ENCODE results near the gene IRF4.
A peak's percentile ranks its signal among the peaks of the same experiment; 100 is the strongest.

IRF4 gene

DNA sequence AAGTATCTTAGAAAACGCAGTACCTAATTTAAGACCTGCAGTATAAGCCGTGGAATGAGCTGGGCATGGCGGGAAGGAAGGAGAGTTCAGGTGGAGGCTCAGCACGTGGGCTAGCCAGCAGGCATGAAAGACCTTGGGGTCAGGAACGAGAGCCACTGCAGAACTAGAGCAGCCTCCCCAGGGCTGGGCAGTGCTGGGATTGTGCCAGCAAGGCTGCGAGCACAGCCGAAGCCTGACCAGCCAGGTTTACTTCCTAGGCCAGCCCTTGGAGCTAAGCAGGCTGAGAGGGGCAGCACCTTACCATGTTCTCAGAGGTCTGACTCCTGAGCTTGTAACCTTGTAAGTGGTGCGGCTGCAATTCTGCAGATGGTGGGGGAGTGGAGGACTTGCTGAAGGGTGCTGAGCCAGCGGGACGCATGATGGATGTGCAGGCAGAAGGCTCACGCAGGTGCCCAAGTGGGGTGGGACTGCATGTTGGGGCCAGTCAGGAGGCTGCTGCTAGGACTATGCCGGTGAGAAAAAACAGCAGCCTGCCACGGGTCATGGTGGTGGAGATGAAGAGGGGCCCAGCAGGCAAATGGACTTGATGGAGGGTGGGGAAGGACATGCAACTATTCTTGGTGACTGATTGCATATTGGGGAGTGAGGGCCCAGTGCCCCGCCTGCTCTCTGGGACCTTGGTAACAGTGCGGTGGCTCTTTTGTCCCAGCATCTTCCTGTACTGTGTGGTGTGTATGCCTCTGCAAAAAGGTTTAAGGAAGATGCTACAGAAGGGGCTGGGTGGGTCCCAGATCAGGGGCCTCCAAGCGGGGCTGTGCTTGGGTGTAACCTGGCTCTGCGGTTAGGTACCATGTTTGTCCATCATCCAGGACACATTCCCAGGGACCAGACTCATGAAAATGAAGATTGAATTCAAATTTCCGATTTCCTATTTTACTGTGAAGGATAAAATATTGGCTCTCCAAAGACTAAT is 37.6 kb upstream of the IRF4 start:
- no peak for DNase-seq

DNA sequence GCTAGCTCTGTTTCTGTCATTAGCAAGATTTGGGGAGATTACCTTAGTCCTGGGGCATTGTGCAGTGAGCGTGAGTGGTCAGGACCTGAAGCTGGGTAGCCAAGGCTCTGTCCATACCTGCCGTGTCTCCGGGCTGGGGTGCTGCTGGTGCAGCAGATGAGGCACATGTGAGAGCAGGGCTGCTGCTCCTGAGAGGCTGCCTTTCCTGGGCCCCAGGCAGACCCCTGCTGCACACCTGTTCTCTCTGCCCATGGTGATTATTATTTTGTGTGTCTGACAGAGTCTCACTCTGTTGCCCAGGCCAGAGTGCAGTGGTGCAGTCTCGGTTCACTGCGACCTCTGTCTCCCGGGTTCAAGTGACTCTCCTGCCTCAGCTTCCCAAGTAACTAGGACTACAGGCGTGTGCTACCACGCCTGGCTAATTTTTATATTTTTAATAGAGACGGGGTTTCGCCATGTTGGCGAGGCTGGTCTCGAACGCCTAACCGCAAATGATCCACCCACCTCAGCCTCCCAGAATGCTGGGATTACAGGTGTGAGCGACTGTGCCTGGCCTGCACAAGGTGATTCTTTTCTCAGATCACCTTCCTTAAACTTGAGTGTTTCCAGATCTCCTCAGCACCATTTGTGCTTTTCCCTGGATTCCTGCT is 36.8 kb upstream of the IRF4 start:
- no peak for DNase-seq

- peak; percentile 10 for DNase-seq
Measured at GRCh38 chr6:355373-356208, 36.0 kb upstream of the IRF4 start.

GRCh38 chr6:356828-357251 is 34.7 kb upstream of the IRF4 start:
- no peak for DNase-seq

GRCh38 chr6:357261-357790 is 34.2 kb upstream of the IRF4 start:
- DNase-seq, result no peak

DNA sequence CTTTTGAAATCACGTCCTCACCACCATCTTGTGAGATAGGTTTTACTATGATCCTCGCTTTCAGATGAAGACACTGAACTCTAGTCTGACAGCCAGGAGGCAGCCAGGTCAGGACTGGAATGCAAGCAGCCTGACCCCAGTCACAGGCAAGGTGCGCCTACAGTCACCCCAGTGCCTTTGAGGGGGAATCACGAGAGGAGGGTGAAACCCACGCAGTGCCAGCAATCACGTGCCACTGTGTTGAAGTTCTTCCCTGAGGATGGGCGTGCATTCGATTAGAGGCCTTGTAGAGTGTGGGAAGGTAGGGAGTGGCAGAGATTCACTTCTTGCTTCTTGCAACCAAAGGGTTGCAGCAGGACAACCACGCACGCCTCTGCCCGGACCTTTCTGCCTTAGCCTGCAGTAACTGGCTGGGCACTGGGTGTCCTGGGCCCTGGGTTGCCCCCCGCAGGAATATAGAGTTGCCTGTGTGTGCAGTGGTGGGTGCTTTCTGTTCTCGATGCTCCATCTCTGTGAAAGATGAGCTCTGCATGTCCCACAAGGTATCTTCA is 33.7 kb upstream of the IRF4 start:
- DNase-seq, result peak; percentile 23

DNA sequence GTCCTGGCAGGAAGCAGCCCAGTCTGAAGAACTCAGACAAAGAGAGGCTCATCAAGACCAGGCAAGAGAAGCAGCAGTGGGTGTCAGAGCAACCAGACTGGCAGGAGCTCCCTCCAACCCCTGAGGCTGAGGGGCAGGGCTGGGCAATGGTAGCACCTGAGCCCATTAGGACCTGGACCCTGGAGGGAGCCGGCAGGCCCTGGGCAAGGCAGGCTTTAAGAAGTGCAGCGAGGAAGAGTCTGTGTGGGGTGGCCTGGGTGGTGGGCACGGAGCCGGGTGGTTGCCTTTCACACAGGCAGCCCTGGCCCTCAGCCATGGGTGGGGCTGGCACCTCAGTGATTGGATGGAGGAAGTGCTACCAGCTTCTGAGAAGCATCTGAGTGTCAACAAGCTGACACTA is 33.1 kb upstream of the IRF4 start:
- no peak for DNase-seq

DNA sequence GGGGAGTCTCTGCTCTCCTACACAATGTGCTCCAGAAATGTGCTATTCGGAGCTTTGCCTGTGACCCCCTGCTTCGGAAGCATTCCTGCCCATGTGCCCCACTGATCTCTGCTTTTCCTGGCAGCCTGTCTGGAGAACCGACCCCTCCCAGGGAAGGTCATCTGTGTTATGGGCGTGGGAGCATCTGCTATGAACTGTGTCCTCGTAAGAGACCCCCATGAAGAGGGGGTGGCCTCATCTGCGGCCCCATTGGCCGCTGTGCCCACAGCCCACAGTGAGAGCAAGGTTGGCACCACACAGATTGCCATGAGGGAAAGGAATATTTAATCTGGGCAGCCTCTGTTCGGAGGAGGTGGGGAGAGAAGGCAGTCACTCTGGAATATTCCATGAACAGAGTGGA is 32.7 kb upstream of the IRF4 start:
- DNase-seq, result no peak

GRCh38 chr6:359261-360035 is 32.1 kb upstream of the IRF4 start:
- DNase-seq, result no peak

GRCh38 chr6:360349-360748 is 31.2 kb upstream of the IRF4 start:
- no peak for DNase-seq

DNA sequence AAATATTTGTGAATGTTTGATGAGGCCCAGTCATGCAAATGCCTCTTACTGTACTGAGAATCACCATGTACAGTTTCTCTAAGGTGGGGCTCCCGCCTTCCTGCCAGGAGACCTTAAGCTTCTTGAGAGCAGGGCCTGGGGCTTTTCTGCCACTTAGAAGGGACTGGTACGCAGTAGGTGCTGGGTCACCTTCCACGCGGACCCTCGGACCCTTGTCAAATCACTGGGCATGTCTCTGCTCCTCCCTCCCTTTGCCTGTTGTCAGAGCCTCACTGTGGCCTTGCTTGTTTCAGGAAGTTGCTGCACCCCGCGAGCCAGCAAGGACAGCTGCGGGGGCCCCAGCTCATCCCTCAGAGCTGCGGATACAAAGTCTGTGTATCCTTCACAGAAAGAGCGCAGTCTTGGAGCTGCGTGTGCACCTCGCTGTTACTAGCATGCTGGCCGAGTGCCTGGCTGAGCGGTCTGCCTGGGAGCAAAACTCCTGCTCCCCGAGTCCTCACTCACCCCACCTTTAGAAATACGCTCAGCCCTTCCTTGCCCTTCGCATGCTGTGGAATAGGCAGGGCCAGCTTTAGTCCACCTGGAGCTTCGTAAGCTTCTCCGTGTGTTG is 30.7 kb upstream of the IRF4 start:
- DNase-seq, result no peak

DNA sequence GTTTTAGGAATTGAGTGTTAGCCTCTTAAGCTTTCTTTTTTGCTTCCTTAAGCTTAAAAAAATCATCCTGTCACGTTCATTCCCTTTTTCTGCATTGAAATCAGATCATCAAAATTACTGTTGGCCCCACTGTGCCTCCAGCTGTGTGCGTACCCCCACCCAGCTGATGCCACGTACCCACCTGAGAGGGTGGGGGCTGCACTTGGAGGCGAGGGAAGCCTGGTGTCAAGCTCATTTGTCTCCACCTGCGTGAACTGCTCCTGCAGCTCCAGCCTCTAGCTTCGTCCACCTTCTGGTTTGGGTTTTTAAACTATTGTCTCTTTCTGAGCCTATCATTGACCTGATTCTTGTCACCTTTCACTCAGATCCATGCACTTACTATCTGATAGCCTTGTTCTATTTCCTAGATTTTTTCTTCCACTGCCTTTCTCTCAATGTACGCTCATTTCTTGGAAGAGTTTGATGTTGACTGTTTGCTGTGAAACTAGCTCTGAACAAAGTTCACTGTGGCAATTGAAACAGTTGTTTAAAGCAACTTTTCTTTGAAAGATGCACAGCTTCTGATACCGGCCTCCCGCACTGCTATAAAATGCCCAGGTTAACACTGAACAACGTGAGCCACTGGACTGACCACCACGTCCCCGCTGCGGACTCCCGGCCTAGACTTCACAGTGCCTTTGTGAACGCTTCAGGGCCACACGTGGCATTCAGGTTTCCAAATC is 30.0 kb upstream of the IRF4 start:
- DNase-seq, result no peak

DNA sequence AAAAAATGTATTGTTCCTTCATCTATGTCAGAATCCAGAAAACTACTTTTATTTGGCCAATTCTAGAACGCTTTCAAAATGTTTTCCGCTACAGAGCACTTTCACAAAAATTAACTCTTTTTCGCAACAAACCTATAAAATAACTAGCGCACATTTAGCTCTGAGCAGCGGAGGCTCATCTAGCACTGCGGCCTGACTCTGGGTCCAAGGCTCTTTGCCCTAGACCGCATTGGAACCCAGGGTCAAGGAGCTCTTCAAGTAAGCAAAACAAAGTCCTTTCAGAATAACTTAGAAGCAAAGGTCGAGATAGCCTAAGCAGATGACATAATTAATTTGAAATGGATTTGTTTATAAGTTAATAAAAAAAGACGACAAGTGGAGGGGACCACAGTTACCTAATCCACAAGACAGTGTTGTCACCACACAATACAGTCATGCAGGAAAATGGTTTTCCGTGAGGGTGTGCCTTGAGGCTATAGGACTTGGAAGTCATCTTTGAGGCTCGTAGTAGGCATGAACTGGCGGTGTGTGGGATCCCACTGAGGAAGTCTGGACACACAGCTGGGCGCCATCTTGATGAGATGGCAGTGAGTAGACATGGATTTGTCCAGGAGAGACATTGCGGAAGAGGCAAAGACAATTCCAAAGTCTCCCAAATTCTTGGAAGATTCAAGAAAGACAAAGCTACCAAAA is 29.2 kb upstream of the IRF4 start:
- no peak for DNase-seq

- no peak for DNase-seq
Measured at GRCh38 chr6:362924-363249, 28.7 kb upstream of the IRF4 start.

DNA sequence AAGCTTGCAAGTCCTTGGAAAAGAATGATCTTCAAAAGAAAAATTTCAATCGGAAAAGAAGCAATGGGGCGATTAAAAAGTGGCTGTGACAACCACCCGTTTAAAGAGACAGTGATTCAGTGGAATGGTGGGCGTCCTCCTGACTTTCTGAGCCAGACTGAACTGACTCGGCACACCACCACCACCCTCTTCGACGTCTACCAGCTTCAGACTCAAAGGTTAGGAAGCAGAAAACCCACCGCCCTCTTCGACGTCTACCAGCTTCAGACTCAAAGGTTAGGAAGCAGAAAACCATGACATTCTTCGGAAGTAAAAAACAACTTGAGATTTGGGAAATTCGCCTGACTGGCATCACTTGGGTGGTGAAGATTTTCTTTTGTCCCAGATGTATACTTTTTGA is 28.3 kb upstream of the IRF4 start:
- DNase-seq, result no peak

DNA sequence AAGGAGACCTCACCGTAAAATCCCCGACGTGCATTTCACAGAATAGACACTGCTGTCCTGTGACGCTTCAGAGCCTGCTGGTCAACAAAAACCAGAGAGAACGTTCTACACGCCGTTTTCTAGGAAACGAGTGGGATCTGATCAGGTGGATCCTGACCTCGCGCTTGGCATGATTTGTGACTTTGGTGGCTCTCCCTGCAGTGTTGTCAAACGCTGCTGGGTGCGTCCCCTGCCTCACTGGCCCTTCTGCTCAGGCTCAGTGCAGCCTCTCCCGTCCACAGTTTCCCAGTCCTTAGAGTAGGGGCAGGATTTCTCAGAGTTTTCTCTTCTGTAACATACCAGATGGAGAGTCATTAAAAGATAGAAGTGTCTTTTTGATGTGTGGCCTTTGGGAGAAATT is 27.6 kb upstream of the IRF4 start:
- no peak for DNase-seq

DNA sequence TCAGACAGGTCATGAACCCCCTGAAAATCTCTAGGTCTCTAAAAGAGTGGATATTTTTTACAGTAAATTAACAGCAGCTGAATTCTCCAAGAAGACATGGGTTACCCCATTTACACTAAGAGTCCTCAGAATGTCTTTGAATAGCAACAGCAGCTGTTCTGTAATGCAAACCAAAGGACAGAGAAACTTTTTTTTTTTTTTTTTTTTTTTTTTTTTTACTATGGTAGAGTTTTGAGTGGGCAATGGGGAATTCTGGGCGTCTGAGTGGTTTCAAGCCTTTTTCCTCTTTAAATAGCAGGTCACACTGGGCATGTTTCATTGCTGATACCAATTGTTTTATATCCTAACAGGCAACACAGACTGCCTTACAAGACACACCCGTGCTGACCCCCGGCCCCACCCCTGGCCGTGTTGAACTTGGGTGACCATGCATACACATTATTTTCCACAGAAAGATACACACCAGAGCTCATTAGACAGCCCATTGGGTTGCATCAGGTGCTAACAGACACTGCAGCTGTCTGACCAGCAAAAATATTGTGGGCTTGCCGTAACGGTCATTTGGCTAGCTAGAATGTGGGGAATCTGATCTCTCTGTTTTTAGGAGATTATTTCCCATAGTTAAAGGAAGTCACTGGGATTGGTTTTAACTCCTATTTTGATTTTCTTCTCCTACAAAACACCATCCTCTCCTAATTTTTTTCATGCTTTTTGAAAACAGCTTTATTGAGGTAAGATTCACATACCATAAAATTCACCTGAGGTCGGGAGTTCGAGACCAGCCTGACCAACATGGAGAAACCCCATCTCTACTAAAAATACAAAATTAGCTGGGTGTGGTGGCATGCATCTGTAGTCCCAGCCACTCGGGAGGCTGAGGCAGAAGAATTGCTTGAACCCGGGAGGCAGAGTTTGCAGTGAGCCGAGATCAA is 26.7 kb upstream of the IRF4 start:
- no peak for DNase-seq

DNA sequence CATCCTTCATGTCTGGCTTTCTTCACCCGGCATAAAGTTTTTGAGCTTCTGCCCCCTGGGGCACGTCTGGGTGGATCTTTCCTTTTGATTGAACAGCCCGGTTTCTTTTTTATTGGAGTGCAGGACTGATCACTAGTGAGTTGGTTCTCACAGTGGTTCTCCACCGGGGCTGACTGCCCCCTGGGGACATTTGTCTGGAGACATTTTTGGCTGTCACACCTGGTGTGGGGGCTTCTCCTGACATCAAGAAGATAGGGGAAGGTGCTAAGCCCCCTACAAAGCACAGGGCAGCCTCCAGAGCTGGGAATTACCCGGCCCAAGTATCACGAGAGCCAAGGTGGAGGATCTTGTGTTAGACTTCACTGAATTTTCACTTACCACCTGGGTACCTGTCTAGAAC is 25.7 kb upstream of the IRF4 start:
- no peak for DNase-seq

All from inflammatory macrophage treated with lipopolysaccharide for 4 hours (primary cell).